HG03565 (cell line): Measurements from ENCODE around the gene C13orf46.

Experiments used
- ATAC-seq: cut with Tn5 transposase; IDR thresholded peaks from one replicate; pipeline ENCODE4 v1.9.1; 2021; ENCODE audit warnings: mild to moderate bottlenecking, moderate library complexity; ENCODE audit not compliant: unreplicated experiment

The C13orf46 gene

GRCh38 chr13:113972451-113973217 is 1.2 kb downstream of the C13orf46 start:
- ATAC-seq, result no peak

- no peak for ATAC-seq
Observed at GRCh38 chr13:113971471-113972231, 2.2 kb downstream of the C13orf46 start.

- ATAC-seq, result no peak
Observed at GRCh38 chr13:113970810-113971470, 2.9 kb downstream of the C13orf46 start.

GRCh38 chr13:113969973-113970611 is 3.8 kb downstream of the C13orf46 start:
- no peak for ATAC-seq

- ATAC-seq, result no peak
Observed at GRCh38 chr13:113969311-113969972, 4.4 kb downstream of the C13orf46 start.

GRCh38 chr13:113968463-113969310 is 5.2 kb downstream of the C13orf46 start:
- ATAC-seq, result no peak

GRCh38 chr13:113967729-113968462 is 6.0 kb downstream of the C13orf46 start:
- ATAC-seq, result no peak

GRCh38 chr13:113967206-113967720 is 6.6 kb downstream of the C13orf46 start:
- no peak for ATAC-seq

GRCh38 chr13:113965968-113966884 is 7.7 kb downstream of the C13orf46 start:
- no peak for ATAC-seq

- no peak for ATAC-seq
Observed at GRCh38 chr13:113965383-113965874, 8.4 kb downstream of the C13orf46 start.

GRCh38 chr13:113964251-113964995 is 9.5 kb downstream of the C13orf46 start:
- no peak for ATAC-seq

- ATAC-seq, result no peak
Observed at GRCh38 chr13:113963376-113963775, 10.5 kb downstream of the C13orf46 start.

GRCh38 chr13:113962975-113963374 is 10.9 kb downstream of the C13orf46 start:
- no peak for ATAC-seq

- no peak for ATAC-seq
Observed at GRCh38 chr13:113962386-113962785, 11.5 kb downstream of the C13orf46 start.

- ATAC-seq, result no peak
Observed at GRCh38 chr13:113960276-113960948, 13.5 kb downstream of the C13orf46 start.

GRCh38 chr13:113959198-113959597 is 14.7 kb downstream of the C13orf46 start:
- ATAC-seq, result no peak
